GM19239 (cell line): ENCODE results near the gene CNTROB.
A peak's percentile ranks its signal among the peaks of the same experiment; 100 is the strongest.
"Not testable (repeated sequence)": the region's sequence is repeated elsewhere in the genome, so short reads cannot be mapped to it uniquely, and the experiment has no call there.

ENCODE experiments used
- DNase-seq: peaks from one replicate; pipeline ENCODE4 v3.0.0; 2011; ENCODE audit warnings: low spot score; ENCODE audit not compliant: insufficient read length
- FAIRE-seq: peaks from 2 replicates; lab custom pipeline; 2011; peaks lifted over from hg19 to GRCh38; lab: Jason Lieb, UNC

The CNTROB gene

DNA sequence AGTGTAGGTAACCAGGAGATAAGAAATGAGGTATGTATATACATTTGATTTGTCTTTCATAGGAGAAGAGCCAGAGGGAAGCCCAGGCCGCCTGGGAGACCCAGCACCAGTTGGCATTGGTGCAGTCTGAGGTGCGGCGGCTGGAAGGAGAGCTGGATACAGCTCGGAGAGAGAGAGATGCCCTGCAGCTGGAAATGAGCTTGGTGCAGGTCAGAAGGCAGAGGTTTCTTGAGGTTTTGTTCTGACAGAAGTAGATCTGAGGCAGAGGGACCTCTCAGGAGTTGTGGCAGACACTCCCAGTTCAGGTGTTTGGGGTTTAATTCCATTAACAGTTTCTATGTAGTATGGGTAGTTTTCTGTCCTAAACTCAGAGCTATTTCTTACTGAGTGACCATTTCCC lies 8.0 kb downstream of the CNTROB start:
- FAIRE-seq, result no peak
- no peak for DNase-seq

DNA sequence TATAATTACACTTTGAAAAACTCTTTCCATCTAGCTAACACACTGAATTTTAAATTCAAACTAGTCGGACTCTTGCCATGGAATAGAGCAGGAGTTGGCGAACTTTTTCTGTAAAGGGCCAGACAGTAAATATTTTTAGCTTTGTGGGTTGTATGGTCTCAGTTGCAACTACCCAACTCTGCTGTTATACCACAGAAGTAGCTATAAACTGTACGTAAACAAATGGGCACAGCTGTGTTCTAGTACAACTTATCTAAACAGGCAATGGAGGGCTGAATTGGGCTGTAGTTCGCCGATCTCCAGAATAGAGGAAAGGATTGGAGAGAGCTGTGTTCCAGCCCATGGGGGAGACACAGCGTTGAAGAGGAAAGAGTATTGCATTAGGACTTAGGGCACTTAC lies 8.7 kb downstream of the CNTROB start:
- FAIRE-seq (no peak), DNase-seq (no peak)

DNA sequence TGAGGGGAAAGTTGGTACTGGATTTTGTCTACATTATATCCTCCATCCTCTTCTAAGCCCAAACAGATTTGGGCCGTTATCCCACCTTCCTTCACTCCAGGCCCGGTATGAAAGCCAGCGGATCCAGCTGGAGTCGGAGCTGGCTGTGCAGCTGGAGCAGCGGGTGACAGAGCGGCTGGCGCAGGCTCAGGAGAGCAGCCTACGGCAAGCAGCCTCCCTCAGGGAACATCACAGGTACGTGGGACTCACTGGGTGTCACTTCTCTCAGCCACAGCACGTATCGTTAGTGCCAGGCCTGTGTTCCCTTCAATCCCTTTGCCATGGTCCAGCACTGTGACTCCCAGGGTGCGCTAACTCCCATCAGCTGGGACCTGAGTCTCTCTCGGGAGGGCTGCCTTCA lies 11.3 kb downstream of the CNTROB start:
- FAIRE-seq, result no peak
- no peak for DNase-seq

GRCh38 chr17:7944326-7944725 lies 12.3 kb downstream of the CNTROB start:
- no peak for FAIRE-seq
- no peak for DNase-seq

- no peak for DNase-seq
- FAIRE-seq, result no peak
Measured at GRCh38 chr17:7945651-7946050, 13.6 kb downstream of the CNTROB start.

- FAIRE-seq (no peak), DNase-seq (no peak)
Measured at GRCh38 chr17:7946441-7946840, 14.4 kb downstream of the CNTROB start.

- no peak for DNase-seq
- FAIRE-seq, result no peak
Measured at GRCh38 chr17:7947651-7948050, 15.6 kb downstream of the CNTROB start.

DNA sequence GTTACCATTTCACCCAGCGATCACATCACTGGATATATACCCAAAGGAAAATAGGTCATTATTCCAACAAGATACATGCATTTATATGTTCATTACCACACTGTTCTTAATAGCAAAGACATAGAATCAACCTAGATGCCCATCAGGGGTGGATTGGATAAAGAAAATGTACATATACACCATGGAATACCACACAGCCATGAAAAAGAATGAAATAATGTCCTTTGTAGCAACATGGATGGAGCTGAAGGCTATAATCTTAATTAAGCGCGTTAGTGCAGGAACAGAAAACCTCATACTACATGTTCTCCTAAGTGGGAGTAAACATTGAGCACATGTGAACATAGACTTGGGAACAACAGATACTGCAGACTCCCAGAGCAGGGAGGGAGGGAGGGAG lies 18.6 kb downstream of the CNTROB start:
- FAIRE-seq (peak; percentile 4), DNase-seq (no peak)

GRCh38 chr17:7951143-7951792 lies 19.3 kb downstream of the CNTROB start:
- FAIRE-seq (peak; percentile 92), DNase-seq (peak; percentile 61)

DNA sequence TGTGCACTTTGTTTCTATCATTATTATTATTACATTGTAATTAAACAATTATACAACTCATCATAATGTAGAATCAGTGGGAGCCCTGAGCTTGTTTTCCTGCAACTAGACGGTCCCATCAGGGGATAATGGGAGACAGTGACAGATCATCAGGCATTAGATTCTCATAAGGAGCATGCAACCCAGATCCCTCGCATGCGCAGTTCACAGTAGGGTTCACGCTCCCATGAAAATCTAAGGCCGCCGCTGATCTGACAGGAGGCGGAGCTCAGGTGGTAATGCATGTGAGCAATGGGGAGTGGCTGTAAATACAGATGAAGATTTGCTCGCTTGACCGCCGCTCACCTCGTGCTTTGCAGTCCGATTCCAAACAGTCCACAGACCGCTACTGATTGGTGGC lies 21.3 kb downstream of the CNTROB start:
- not testable (repeated sequence) for FAIRE-seq, DNase-seq

DNA sequence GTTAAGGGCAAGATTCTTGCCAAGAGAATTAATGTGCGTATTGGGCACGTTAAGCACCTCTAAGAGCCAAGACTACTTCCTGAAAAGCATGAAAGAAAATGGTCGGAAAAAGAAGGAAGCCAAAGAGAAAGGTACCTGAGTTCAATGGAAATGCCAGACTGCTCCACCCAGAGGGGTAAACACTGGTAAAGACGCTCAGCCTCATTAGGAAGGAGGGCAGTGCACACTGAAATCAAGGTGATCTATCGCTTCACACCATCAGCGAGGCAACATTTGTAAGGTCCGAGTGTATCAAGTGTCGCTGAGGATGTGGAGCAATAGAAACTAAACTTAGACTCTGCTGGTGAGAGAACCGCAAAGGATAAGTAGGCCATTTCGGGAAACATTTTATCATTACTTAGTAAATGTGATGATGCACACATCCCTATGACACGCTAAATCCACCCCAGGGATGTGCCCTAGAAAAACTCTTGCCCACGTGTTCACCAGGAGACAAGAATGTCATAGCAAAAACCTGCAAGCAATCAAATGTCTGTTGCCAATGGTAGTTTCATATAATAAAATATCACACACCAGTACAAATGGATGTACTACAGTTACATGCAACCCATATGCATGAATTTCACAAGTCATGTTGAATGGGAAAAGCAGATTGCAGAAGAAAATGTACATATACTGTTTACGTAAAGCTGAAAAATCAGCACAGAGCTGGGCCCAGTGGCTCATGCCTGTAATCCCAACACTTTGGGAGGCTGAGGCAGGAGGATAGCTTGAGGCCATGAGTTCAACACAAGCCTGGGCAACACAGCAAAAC lies 23.6 kb downstream of the CNTROB start:
- DNase-seq (no peak), FAIRE-seq (no peak)

DNA sequence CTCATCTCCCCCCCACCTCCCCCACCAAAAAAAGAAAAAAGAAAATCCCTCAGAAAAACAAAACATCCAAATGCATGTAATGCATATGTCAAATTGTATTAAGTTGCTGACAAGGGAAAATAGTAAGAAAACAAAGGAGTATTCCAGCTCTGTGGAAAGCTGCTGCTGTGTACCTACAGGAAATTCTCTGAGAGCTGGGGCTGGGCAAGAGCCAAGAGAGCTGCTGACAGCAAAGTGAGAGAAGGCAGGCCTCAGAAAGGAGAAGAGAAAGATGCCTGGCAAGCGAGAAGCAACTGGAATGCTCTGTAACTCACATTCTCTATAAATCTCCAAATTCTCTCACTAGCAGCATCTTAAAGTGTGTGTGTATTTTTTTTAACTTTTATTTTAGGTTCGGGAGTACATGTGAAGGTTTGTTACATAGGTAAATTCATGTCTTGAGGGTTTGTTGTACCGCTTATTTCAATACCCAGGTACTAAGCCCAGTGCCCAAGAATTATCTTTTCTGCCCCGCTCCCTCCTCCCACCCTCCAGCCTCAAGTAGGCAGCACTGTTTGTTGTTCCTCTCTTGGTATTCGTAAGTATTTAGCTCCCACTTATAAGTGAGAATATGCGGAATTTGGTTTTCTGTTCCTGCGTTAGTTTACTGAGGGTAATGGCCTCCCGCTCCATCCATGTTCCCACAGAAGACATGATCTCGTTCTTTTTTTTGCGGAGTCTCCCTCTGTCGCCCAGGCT lies 24.4 kb downstream of the CNTROB start:
- FAIRE-seq (no peak), DNase-seq (no peak)

DNA sequence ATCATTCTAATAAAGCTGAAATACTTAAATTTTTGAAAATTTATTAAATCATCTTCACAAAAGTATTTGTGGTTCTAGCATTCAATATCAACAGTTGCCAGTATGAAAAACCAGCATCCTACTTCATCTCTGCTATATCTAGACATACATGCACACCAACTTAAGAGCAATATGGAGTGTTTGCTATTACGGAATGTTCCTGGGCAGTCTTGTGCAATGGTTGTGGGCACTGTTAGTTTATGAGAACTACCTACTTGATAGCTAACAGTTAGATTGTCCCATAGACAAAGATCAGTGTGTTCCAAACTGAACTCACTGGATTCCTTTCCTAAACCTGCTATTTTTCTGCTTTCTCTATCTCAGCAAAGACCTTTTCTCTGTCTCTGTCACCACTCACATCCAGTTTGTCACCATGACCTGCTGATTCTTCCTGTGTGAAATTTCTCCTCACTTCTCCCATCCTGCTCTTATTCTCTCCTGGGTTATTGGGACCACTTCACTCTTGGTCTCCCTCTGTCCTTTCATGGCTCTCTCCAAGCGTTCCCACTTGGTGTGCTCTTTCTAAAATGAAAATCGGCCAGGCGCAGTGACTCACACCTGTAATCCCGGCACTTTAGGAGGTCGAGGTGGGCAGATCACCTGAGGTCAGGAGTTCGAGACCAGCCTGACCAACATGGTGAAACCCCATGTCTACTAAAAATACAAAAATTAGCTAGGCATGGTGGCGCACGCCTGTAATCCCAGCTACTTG lies 27.7 kb downstream of the CNTROB start:
- FAIRE-seq (no peak), DNase-seq (no peak)

DNA sequence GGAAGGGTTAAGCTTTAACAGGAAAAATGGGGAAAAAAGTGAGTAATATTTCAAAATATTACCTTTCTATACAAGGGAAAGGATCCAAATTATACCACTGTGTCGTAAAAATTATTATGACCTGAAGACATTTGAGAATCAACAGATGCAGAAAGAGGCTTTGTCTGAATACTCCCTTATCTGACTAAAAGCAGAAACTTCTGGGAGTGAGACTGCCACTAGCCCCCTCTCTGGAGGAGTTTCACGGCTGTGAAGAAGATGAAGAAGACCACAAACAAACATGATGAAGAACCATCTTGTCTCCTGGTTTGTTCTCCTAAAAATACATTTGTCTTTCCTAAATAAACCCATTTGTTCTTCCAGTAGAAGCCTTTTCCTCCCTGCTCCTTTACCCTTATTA lies 29.4 kb downstream of the CNTROB start:
- DNase-seq, result no peak
- FAIRE-seq, result no peak

DNA sequence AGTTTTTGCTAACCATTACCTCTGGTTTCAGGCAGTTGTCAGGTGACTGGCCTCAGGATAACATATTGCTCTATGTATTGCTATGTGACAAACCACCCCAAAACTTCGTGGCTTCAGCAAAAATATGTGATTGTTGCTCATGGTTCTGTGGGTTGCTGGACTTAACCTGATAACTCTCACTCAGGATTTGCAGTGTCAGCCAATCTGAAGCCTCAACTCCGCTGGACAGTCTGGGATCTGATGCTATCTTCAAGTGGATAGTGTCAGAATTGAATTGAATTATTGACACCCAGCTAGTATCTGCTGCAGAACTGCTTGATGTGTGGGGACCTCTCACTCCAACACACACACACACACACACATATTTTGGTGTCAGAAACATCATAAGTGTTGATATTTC lies 35.7 kb downstream of the CNTROB start:
- DNase-seq (no peak), FAIRE-seq (no peak)

- no peak for FAIRE-seq
- DNase-seq, result no peak
Measured at GRCh38 chr17:7969433-7969832, 37.4 kb downstream of the CNTROB start.

GRCh38 chr17:7971651-7972050 lies 39.6 kb downstream of the CNTROB start:
- FAIRE-seq, result no peak
- DNase-seq, result no peak

DNA sequence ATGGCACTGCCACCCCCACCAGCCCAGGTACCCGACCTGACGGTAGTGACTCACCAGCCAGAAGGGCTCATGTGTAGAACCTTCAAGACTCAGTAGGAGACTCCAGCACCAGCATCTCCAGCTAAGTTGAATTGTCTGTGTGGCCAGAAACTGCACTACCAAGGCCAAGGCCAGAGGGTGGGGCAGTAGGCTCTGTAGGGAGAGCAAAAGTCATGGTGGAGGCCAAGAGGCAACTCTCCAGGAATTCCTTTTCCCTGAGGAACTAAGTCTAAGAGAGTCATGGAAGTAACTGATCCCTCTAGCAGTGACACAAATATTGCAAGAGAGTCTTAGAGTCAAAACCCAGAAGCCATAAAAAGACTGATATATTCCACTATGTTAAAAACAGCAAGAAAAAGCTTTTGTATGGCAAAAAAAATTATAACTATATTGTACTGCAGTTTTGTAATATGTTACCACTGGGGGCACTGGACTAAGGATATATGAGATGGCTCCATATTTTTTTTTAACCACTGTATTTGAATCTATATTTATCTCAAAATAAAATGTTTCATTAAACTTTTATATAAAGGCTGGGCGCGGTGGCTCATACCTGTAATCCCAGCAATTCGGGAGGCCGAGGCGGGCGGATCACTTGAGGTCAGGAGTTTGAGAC lies 40.3 kb downstream of the CNTROB start:
- FAIRE-seq (no peak), DNase-seq (no peak)

DNA sequence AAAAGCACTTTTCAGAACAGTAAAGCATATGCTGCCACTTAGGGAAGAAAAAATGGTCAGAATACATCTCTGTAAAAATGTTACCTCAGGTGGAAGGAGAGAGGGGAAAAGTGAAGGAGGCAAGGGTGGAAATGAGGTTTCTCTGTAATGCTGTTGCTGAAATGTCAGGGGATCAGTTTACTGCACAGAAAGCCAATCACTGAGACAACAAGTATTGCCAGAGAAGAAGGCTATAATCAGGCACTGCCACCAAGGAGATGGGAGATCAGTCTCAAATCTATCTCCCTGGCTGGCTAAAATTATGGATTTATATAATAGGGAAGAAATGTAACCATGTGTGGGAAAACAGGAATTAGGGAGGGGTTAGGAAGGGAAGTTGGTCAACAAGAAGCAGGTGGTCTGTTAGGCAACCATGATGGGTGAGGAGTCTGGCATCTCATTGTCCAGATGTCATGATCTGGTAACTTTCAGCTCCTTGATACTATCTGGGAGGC lies 42.7 kb downstream of the CNTROB start:
- DNase-seq (no peak), FAIRE-seq (no peak)

- DNase-seq (no peak), FAIRE-seq (no peak)
Measured at GRCh38 chr17:7977039-7977438, 45.0 kb downstream of the CNTROB start.
